Cardiac fibroblast (primary cell): ENCODE data around the gene SHISAL1.

ENCODE experiments used
- DNase-seq, 2 donors: peaks; one replicate each; pipeline versions ENCODE4 v3.0.0 to v3.0.0-alpha.2; 2010; ENCODE audit warnings: low read depth in 2 of 2
- H3K4me3 ChIP-seq, 2 donors: replicated peaks in 1 of 2; 1 replicate in 1 of 2; 2 replicates in 1 of 2; pipeline ENCODE4 v1.5.1; 2011; ENCODE audit warnings: low read depth in 2 of 2, low read length in 2 of 2, mild to moderate bottlenecking in 2 of 2, moderate library complexity in 1 of 2
- TF ChIP-seq, protein P1 (sequence below): IDR thresholded peaks from one replicate; pipeline ENCODE4 v1.5.1; 2011; ENCODE audit warnings: low read depth, mild to moderate bottlenecking, low read length, inconsistent platforms

The SHISAL1 gene

GRCh38 chr22:44269117-44269498, 43.6 kb downstream of the SHISAL1 start:
- TF ChIP-seq, protein P1, sequence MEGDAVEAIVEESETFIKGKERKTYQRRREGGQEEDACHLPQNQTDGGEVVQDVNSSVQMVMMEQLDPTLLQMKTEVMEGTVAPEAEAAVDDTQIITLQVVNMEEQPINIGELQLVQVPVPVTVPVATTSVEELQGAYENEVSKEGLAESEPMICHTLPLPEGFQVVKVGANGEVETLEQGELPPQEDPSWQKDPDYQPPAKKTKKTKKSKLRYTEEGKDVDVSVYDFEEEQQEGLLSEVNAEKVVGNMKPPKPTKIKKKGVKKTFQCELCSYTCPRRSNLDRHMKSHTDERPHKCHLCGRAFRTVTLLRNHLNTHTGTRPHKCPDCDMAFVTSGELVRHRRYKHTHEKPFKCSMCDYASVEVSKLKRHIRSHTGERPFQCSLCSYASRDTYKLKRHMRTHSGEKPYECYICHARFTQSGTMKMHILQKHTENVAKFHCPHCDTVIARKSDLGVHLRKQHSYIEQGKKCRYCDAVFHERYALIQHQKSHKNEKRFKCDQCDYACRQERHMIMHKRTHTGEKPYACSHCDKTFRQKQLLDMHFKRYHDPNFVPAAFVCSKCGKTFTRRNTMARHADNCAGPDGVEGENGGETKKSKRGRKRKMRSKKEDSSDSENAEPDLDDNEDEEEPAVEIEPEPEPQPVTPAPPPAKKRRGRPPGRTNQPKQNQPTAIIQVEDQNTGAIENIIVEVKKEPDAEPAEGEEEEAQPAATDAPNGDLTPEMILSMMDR: no peak
- no peak for DNase-seq

GRCh38 chr22:44268431-44269116, 44.2 kb downstream of the SHISAL1 start:
- TF ChIP-seq, protein P1: no peak
- H3K4me3 ChIP-seq: no peak overlapping the region
- DNase-seq: no peak

More at GRCh38 chr22:44269117-44269498, 43.6 kb downstream of the SHISAL1 start:
- H3K4me3 ChIP-seq: no peak overlapping the region

- TF ChIP-seq, protein P1: no peak
- no peak overlapping the region for H3K4me3 ChIP-seq
- no peak for DNase-seq
Observed at GRCh38 chr22:44267856-44268255, 44.9 kb downstream of the SHISAL1 start.

DNA sequence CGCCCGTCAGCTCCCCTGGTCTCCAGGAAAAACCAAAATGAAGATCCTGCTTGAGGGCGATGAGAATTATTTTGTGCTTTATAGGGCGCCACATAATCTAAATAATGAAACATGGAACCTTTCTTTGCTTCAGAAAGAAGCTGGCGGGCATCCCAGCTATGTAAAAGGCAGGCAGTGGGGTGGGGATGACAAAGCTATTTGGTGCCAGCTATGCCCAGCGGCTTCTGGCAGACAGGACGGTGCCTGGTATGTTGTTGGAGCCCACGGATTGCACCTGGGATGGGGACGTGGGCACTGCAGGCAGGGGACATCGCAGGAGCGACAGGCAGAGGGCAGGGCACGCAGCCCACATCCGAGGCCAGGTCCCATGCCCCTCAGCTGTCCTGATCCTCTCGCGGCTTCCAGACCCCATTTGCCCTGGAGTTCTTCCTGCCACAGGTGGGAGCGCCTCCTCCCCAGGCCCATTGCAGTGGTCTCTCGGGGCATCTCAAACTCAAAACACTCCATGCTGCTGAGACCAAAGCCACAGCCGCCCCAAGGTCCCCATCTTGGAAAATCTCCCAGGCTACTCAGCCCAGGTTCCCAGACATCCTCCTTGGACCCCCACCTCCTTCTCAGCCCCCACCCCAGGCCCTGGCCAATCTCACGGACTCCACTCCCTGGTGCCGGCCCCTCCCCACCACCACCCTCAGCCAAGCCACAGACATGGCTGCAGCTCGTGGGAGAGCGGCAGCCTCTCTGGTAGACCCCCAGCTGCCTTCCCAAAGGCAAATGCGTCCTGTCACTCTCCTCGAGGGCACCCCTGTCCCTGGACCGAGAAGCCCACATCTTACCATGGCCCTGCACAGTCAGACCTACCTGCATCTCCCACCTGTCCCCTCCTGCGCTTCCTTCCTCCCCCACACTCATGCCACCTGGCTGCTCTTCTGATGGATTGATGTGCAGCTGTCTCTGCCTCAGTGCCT, 45.7 kb downstream of the SHISAL1 start:
- H3K4me3 ChIP-seq: no peak overlapping the region
- DNase-seq: no peak
- TF ChIP-seq, protein P1: no peak

DNA sequence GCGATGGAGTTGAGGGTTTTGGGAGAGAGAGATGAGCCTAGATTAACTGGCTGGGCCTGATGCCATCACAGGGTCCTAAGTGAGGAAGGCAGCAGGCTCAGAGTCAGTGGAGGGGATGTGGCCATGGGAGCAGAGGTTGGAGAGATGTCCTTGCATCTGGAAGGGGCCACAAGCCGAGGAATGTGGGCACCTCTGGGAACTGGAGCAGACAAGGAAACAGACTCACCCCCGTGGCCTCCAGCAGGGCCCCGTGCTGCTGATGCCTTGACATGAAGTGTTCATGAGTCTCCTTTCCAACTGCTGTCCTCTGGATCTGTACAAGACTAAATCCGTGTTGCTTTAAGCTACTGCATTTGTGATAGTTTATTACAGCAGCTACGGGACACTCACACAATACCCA, 49.2 kb downstream of the SHISAL1 start:
- TF ChIP-seq, protein P1: no peak
- no peak for DNase-seq
- no peak overlapping the region for H3K4me3 ChIP-seq

GRCh38 chr22:44261861-44262595, 50.7 kb downstream of the SHISAL1 start:
- peak in 1 of 2 donors; percentile 30 for DNase-seq
- TF ChIP-seq, protein P1: no peak
- H3K4me3 ChIP-seq: no peak overlapping the region
